HepG2 (cell line): ENCODE measurements around the gene GOT1. TPM values are rescaled to one million over a fixed set of nuclear protein-coding genes. Genes with fewer than 3 reads are reported as not detected.
A peak's percentile ranks its signal among the peaks of the same experiment; 100 is the strongest.

Experiments
- BRD4 ChIP-seq: sonication (generic); formaldehyde crosslinking; IDR thresholded peaks from 2 replicates; pipeline ENCODE4 v1.4.0; 2020; ENCODE audit warnings: missing genetic modification reagents
- CENPT ChIP-seq: sonication (generic); formaldehyde crosslinking; IDR thresholded peaks from 2 replicates; pipeline ENCODE4 v1.8.0; 2022; ENCODE audit warnings: low read depth, mild to moderate bottlenecking, moderate library complexity, missing genetic modification reagents
- EP300 ChIP-seq, 3 experiments: sonication (generic) in 1 of 3; formaldehyde crosslinking in 1 of 3; IDR thresholded peaks; 2 replicates each; pipeline versions ENCODE4 v1.5.1 to v1.6.1; 2011 to 2020; ENCODE audit warnings: low read depth in 2 of 3, low read length in 2 of 3, borderline replicate concordance in 1 of 3, improper control_type of control experiment in 1 of 3, mild to moderate bottlenecking in 1 of 3, missing genetic modification reagents in 1 of 3, moderate library complexity in 1 of 3
- HCFC1 ChIP-seq: fragments of 150-350 bp; IDR thresholded peaks from 2 replicates; pipeline ENCODE4 v1.6.1; 2014; ENCODE audit warnings: low read depth, low read length
- KLF15 ChIP-seq: sonication (generic); formaldehyde crosslinking; IDR thresholded peaks from 2 replicates; pipeline ENCODE4 v1.8.1; 2023; ENCODE audit warnings: borderline replicate concordance, mild to moderate bottlenecking, inconsistent platforms, missing genetic modification reagents, mixed read lengths
- LCORL ChIP-seq, 2 experiments: fragments of 450-650 bp in 1 of 2; sonication (generic) in 1 of 2; formaldehyde crosslinking in 1 of 2; IDR thresholded peaks; 2 replicates each; pipeline versions ENCODE4 v1.5.0 to v1.6.1; 2017 to 2020; ENCODE audit warnings: antibody characterized with exemption in 1 of 2, missing genetic modification reagents in 1 of 2
- MAZ ChIP-seq, 2 experiments: sonication (generic) in 1 of 2; formaldehyde crosslinking in 1 of 2; IDR thresholded peaks; 2 replicates each; pipeline versions ENCODE4 v1.5.0 to v1.6.1; 2012 to 2020; ENCODE audit warnings: low read depth in 2 of 2, mild to moderate bottlenecking in 2 of 2, borderline replicate concordance in 1 of 2, improper control_type of control experiment in 1 of 2, low read length in 1 of 2, missing genetic modification reagents in 1 of 2, moderate library complexity in 1 of 2
- MED8 ChIP-seq: sonication (generic); formaldehyde crosslinking; IDR thresholded peaks from 2 replicates; pipeline ENCODE4 v1.8.1; 2023; ENCODE audit warnings: mild to moderate bottlenecking, missing genetic modification reagents; ENCODE audit not compliant: insufficient replicate concordance
- MIER2 ChIP-seq: IDR thresholded peaks from 2 replicates; pipeline ENCODE4 v1.6.1; 2016; ENCODE audit warnings: missing biosample characterization, missing genetic modification reagents
- NFE2L1 ChIP-seq: sonication (generic); formaldehyde crosslinking; IDR thresholded peaks from 2 replicates; pipeline ENCODE4 v1.4.0; 2020; ENCODE audit warnings: missing genetic modification reagents, mild to moderate bottlenecking, borderline replicate concordance
- NR2F6 ChIP-seq, 2 experiments: IDR thresholded peaks; 2 replicates each; pipeline ENCODE4 v1.6.1; 2016; ENCODE audit warnings: antibody characterized with exemption in 1 of 2, mild to moderate bottlenecking in 1 of 2
- SNAI1 ChIP-seq: sonication (generic); formaldehyde crosslinking; IDR thresholded peaks from 2 replicates; pipeline ENCODE4 v1.5.0; 2020; ENCODE audit warnings: mild to moderate bottlenecking, missing genetic modification reagents, borderline replicate concordance
- ZKSCAN1 ChIP-seq: fragments of 150-350 bp; IDR thresholded peaks from 2 replicates; pipeline ENCODE4 v1.6.1; 2014; ENCODE audit warnings: low read length
- ZNF136 ChIP-seq: sonication (generic); formaldehyde crosslinking; IDR thresholded peaks from 2 replicates; pipeline ENCODE4 v1.8.1; 2022; ENCODE audit warnings: low read depth, mild to moderate bottlenecking, moderate library complexity, missing genetic modification reagents
- ZNF207 ChIP-seq: fragments of 450-650 bp; IDR thresholded peaks from 2 replicates; pipeline ENCODE4 v1.6.1; 2016; ENCODE audit warnings: antibody characterized with exemption, borderline replicate concordance
- ZNF34 ChIP-seq: sonication (generic); formaldehyde crosslinking; IDR thresholded peaks from 2 replicates; pipeline ENCODE4 v1.4.0; 2020; ENCODE audit warnings: mild to moderate bottlenecking, missing genetic modification reagents, borderline replicate concordance
- ZNF558 ChIP-seq: sonication (generic); formaldehyde crosslinking; IDR thresholded peaks from 2 replicates; pipeline ENCODE4 v1.9.0; 2022; ENCODE audit warnings: mild to moderate bottlenecking, missing genetic modification reagents, borderline replicate concordance
- ZNF878 ChIP-seq: sonication (generic); formaldehyde crosslinking; IDR thresholded peaks from 2 replicates; pipeline ENCODE4 v1.8.1; 2023; ENCODE audit warnings: mild to moderate bottlenecking, missing genetic modification reagents, moderate library complexity
- polyA plus RNA-seq, 8 experiments: library from polyadenylated mRNA; depleted of rRNA in 3 of 8; stranded (reverse) in 7 of 8; unstranded in 1 of 8; fragments of >200 nt; fragmentation: Illumina TruSeq in 4 of 8; extraction: Trizol in 4 of 8; gene quantifications; 2 replicates each; pipeline versions ENCODE4 v1.2.1 to v1.2.3, GENCODE V29; 2011 to 2016; ENCODE audit warnings: low read depth in 4 of 8, missing spikeins in 1 of 8, mixed read lengths in 1 of 8; ENCODE audit not compliant: insufficient read depth in 1 of 8
- total RNA-seq, 5 experiments: library from RNA; depleted of rRNA; stranded (reverse); fragments of >200 nt; fragmentation: Illumina TruSeq; extraction: Trizol; gene quantifications; 2 replicates each; pipeline ENCODE4 v1.2.3, GENCODE V29; 2016; ENCODE audit warnings: low read depth in 1 of 5
- TF ChIP-seq, protein P1 (sequence below): sonication (generic); formaldehyde crosslinking; IDR thresholded peaks from 2 replicates; pipeline ENCODE4 v1.8.1; 2023; ENCODE audit warnings: mild to moderate bottlenecking, inconsistent platforms, moderate library complexity, missing genetic modification reagents, borderline replicate concordance
- TF ChIP-seq, protein P2 (sequence below): IDR thresholded peaks from 2 replicates; pipeline ENCODE4 v1.4.0; 2020; ENCODE audit warnings: mild to moderate bottlenecking, missing genetic modification reagents
- TF ChIP-seq, protein P3 (sequence below): IDR thresholded peaks from 2 replicates; pipeline ENCODE4 v1.6.1; 2016; ENCODE audit warnings: low read depth
- TF ChIP-seq, protein P4 (sequence below): sonication (generic); formaldehyde crosslinking; IDR thresholded peaks from 2 replicates; pipeline ENCODE4 v1.8.1; 2023; ENCODE audit warnings: mild to moderate bottlenecking, missing genetic modification reagents, borderline replicate concordance

The GOT1 gene
- total and polyA plus RNA-seq, 2 of the 13 experiments (the other 11 are each of a cell fraction or from before 2014, with no cell fraction given): 81.2 to 102 TPM

DNA sequence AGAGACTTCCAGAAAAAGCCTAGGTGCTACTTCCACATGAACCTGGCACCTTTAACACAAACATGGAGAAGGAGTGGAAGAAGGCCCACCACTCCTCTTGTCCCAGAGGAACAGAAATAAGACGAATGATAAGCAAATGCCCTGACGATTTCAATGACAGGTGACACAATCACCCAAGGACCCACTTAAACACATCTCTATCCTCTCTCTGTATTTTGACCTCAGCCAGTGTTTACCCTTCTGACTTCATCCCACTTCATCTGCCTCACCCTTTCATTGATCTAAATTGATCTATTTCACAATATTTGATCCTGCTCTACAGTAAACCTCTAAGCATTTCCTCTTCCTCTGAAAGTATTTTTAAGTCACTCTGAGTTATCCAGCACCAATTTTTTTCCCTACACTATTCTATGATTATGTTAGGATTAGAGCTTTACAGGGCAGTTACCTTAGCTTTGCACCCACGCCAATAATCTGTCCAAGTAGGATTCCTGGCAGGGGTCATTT is 9.1 kb downstream of the GOT1 start (continued):
- TF ChIP-seq, protein P1, sequence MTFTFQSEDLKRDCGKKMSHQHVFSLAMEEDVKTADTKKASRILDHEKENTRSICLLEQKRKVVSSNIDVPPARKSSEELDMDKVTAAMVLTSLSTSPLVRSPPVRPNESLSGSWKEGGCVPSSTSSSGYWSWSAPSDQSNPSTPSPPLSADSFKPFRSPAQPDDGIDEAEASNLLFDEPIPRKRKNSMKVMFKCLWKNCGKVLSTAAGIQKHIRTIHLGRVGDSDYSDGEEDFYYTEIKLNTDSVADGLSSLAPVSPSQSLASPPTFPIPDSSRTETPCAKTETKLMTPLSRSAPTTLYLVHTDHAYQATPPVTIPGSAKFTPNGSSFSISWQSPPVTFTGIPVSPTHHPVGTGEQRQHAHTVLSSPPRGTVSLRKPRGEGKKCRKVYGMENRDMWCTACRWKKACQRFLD (CRISPR knock-in tag): no peak
- TF ChIP-seq CENPT (CRISPR knock-in tag) (no peak), LCORL (IDR thresholded peaks at IDR 0.05) (peak; percentile 68), LCORL (CRISPR knock-in tag; IDR thresholded peaks at IDR 0.05) (peak; percentile 53; the same call in 1 of the 2 replicates), MIER2 (CRISPR knock-in tag) (no peak), ZNF558 (peak; percentile 31; the same call in 1 of the 2 replicates), BRD4 (CRISPR knock-in tag) (no peak), NFE2L1 (no peak), KLF15 (CRISPR knock-in tag) (no peak), EP300 (IDR thresholded peaks at IDR 0.05; ENCODE audit: low read depth in 2 of 2, low read length in 2 of 2) (peak; percentile 42 to 94; a peak in 2 of 4 replicates), EP300 (CRISPR knock-in tag; IDR thresholded peaks at IDR 0.05; ENCODE audit: borderline replicate concordance) (peak; percentile 89; the same call in 1 of the 2 replicates), ZNF136 (CRISPR knock-in tag) (no peak), MED8 (CRISPR knock-in tag) (no peak), HCFC1 (no peak), ZNF878 (CRISPR knock-in tag) (no peak), SNAI1 (no peak), ZKSCAN1 (no peak), ZNF207 (no peak), MAZ (IDR thresholded peaks at IDR 0.05; ENCODE audit: borderline replicate concordance, low read depth, low read length) (no peak), MAZ (CRISPR knock-in tag; IDR thresholded peaks at IDR 0.05; ENCODE audit: low read depth) (no peak), NR2F6 (IDR thresholded peaks at IDR 0.05) (peak; percentile 91), NR2F6 (CRISPR knock-in tag; IDR thresholded peaks at IDR 0.05) (peak; percentile 90), ZNF34 (CRISPR knock-in tag) (no peak)
- TF ChIP-seq, protein P2, sequence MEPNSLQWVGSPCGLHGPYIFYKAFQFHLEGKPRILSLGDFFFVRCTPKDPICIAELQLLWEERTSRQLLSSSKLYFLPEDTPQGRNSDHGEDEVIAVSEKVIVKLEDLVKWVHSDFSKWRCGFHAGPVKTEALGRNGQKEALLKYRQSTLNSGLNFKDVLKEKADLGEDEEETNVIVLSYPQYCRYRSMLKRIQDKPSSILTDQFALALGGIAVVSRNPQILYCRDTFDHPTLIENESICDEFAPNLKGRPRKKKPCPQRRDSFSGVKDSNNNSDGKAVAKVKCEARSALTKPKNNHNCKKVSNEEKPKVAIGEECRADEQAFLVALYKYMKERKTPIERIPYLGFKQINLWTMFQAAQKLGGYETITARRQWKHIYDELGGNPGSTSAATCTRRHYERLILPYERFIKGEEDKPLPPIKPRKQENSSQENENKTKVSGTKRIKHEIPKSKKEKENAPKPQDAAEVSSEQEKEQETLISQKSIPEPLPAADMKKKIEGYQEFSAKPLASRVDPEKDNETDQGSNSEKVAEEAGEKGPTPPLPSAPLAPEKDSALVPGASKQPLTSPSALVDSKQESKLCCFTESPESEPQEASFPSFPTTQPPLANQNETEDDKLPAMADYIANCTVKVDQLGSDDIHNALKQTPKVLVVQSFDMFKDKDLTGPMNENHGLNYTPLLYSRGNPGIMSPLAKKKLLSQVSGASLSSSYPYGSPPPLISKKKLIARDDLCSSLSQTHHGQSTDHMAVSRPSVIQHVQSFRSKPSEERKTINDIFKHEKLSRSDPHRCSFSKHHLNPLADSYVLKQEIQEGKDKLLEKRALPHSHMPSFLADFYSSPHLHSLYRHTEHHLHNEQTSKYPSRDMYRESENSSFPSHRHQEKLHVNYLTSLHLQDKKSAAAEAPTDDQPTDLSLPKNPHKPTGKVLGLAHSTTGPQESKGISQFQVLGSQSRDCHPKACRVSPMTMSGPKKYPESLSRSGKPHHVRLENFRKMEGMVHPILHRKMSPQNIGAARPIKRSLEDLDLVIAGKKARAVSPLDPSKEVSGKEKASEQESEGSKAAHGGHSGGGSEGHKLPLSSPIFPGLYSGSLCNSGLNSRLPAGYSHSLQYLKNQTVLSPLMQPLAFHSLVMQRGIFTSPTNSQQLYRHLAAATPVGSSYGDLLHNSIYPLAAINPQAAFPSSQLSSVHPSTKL (CRISPR knock-in tag): peak; percentile 99
- TF ChIP-seq, protein P3, sequence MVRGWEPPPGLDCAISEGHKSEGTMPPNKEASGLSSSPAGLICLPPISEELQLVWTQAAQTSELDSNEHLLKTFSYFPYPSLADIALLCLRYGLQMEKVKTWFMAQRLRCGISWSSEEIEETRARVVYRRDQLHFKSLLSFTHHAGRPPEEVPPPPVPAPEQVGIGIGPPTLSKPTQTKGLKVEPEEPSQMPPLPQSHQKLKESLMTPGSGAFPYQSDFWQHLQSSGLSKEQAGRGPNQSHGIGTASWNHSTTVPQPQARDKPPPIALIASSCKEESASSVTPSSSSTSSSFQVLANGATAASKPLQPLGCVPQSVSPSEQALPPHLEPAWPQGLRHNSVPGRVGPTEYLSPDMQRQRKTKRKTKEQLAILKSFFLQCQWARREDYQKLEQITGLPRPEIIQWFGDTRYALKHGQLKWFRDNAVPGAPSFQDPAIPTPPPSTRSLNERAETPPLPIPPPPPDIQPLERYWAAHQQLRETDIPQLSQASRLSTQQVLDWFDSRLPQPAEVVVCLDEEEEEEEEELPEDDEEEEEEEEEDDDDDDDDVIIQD: peak; percentile 70; the same call in 1 of the 2 replicates
- TF ChIP-seq, protein P4, sequence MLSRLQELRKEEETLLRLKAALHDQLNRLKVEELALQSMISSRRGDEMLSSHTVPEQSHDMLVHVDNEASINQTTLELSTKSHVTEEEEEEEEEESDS (CRISPR knock-in tag): no peak
